GM19463 (cell line): ENCODE data around the gene SERTAD2.

Source experiments
- ATAC-seq: cut with Tn5 transposase; IDR thresholded peaks from one replicate; pipeline ENCODE4 v1.9.1; 2021; ENCODE audit warnings: mild to moderate bottlenecking, moderate library complexity; ENCODE audit not compliant: unreplicated experiment

Gene SERTAD2

DNA sequence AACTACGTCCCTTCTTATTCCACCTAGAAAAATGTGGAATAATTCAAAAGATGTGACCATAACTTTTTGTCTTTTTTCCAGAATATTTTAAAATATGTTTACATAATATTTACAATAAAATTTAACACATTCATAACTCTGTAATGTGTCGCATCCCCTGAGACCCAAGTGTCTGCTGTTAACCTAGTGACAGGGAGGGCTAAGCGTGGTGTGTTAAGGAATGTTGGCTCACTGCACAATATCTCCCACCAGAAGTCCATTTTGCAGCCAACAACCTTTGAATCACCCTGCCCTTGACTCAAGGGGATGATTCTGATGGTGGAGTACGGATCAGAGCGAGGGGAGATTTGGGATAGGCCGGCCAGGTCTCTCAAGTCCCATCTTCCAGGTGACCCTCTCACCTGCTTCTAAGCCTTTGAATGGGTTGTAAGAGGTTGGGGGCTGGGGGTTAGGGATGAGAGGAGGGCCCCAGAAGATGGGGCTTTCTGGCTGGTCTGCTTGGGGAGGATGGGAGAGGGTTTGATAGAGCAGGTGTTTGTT is 43.3 kb downstream of the SERTAD2 start:
- ATAC-seq = no peak

DNA sequence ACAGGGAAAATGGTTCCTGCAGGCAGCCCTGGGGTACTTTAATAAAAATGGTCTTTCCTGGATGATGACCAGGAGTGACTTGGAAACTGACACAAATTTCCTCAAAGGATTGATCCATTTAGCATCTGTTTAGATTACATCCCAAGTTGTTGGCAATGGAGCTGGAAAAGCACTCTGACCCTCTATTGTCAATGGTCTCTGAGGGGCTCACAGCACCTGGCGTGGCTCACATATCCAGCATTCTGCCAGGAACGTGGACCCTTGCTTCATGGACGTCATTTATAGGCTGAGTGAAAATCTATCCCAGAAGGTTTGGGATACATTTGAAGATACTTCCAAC is 43.8 kb downstream of the SERTAD2 start:
- no peak for ATAC-seq

DNA sequence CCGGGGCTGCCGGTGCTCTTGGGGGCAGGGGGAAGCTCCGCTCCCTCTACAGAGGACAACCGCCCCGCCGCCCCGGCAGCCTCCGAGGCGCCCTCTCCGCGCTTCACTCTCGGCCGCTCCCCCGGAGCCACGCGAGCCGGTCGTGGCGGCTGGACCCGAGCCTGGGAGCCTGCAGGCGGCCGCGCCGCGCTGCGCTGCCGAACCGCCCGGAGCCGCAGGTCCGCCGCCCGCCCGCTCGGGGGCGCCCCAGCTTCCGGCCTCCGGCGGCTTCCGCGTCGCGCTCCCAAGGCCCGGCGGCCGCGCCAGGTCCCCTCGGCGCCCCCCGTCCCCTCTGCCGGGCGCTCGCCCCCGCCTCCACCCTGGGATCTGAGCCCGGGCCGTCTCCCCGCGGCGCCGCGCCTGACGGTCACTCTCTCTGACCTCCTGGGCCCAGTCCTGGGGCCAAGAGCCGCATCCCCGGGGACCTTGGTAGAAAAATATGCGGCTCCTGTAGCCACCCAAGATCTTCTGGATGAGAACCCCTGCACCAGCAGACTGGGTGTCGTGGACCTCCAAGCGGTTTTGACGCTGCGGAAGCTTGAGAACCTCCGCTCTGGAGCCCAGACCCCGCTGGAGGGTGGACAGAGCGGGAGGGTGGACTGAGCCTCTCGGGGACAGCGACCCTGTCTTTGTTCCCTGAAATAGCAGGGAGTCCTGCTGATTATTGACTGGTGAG is 44.3 kb downstream of the SERTAD2 start:
- peak; percentile 29 for ATAC-seq

DNA sequence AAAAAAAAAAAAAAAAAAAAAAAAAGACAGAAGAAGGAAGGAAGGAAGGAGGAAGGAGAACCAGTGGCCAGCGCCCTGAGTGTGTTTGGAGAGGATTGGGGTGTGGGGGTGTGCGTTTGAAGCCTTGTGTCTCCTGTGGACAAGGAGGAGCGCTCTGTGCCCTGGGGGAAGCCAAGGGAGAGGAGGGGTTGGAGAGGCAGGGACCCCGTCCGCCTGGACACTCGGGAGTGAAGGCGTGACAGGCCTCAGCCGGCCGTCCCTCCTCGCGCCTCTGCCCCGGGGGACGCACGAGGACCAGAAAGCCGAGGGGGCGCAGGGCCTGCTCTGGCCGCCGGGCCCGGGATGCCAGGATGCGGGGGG is 44.9 kb downstream of the SERTAD2 start:
- ATAC-seq = no peak

DNA sequence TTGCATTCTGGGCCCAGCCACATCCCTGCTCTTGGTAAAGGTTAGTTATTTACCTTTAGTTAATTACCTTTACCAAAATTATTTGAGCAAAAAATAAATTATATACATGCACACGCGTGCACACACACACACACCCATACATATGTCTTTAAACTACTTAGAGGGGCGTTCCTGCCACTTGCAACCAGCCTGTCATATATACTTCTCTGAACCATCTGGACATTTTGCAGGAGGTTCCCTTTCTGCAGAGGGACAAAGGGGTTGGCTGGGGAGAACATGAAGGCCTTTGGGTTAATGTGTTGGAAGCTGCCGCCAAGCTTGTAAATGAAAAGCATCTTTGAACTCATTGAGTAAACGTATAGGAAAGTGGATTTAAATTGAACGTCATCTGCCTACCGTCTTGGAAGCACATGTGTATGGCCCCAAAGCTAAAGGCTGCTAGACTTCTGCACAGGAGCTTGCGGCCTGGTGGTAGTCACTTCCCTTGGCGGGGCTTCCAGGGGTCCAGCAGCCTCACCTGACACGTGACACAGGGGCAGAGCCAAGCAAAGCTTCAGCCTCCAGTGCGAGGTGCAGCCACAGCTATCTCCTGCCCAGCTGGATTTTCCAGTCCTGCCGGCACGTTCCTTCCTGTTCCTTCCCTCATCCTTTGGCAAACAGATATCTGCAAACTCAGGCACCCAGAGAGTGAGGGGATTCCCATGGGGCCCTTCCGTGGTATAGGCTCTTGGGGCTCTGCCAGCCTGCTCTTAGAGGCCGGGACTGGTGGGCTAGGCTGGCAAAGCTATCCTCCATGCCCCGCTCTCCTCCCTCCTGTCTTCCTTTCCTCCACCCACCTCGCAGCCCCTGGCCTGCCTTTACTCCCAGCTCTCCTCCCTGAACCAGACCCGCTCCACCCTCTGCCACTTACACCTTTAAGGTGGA is 46.1 kb downstream of the SERTAD2 start:
- ATAC-seq = no peak

DNA sequence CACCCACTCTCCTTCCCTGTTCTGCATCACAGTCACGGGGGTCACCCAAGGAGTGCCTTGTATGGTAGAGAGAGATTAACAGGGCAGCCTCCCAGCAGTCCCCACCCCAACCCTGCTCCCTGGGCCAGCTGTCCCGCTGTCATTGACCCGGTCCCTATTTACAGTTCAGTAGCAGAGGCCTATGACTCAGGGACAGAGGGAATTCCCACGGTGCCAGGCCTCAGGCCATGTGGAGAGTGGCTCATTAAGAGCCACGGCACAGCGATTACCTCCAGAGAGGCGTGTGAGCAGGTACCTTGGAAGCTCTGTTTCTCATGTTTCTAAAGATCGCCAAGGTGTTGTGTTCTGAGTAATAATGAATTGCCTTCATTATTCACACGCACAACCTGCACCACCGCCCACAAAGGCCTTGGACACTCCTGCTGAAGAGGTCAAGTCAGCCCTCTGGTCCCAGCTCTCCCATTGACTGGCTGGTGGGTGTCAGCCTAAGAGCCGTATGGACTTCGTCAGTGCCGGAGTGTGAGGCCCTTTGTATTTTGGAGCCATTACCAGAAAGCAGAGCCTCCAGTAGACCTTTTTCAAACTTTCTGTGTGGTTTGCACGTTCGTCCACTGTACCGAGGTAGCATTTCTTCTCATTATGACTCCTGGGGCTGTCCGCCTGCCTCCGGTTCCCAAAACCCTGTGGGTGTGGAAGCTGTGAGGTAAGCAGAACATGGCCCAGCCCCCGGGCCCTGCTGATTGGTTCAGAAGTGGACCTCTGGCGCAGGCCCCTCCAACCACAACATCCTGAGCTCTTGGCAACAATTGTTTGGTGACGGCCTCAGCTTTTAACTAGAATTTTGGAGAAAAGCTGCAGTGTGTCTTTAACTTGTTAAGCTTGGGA is 47.0 kb downstream of the SERTAD2 start:
- peak; percentile 78 for ATAC-seq

DNA sequence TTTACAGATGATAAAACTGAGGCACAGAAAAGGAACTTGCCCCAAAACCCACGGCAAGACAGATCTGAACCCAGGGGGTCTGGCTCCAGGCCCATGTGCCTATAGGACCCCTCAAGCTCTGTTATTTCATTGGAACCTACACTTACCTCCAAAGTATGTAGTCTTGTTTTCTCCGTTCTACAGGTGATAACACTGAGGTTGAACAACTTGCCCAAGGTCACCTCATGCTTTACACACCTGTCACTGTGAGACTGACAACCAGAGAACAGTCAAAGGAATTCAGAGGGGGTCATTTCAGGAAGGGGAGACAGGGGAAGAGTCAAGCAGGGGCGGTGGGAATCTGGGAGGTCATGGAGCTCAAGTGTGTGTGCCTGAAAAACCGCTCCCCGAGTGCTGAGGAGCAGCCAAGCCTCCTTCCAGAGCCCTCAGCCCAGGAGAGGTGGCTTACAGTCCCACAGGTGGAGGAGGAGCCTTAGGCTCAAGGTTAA is 47.7 kb downstream of the SERTAD2 start:
- no peak for ATAC-seq

DNA sequence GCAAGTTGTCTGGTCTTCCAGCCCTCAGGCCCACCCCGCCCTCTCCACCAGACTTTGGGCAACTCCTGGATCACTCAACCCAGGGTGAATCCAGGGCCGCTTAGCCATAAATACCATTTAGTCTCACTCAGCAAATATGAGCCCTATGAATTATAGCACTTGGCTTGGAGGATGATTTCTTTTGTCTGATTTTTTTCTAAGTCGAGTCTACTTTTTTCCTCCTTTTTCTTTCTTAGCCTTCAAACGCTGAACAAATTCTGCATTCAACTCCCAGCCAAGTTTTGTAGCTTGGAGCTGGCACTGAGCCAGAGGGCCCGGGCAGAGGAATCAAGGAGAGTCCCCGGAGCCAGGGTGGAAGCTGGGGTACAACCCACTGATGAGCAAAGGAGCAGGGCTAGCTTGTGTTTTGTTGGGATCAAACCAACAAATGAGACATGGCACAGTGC is 48.7 kb downstream of the SERTAD2 start:
- ATAC-seq = no peak

DNA sequence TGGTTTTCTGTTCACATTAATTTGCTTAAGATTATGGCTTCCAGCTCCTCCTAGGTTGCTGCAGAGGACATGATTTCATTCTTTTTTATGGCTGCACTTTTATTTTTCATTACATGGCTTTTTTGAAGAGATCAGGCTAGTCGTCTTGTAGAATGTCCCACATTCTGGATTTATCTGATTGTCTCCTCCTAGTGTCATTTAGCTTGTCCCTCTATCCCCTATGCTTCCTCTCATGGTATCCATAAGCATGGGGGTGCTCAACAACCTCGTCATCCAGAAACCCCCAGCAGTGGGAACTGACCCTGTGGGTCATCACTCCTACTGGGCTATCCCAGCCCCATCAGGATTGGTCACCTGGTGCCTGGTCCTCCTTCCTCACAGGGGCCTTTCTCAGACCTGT is 49.6 kb downstream of the SERTAD2 start:
- ATAC-seq = no peak

DNA sequence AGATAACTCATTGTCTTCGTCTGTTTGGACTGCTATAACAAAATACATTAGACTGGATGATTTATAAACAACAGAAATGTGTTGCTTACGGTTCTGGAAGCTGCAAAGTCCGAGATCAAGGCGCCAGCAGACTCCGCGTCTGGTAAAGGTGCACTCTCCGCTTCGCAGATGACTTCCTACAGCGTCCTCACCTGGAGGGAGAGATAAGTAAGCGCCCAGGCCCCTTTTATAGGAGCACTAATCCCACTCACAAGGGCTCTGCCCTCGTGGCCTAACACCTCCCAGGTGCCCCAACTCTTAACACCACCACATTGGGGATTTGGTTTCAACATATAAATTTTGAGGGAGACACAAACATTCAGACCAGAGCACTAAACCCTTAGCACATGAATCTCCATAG is 51.3 kb downstream of the SERTAD2 start:
- ATAC-seq = no peak

DNA sequence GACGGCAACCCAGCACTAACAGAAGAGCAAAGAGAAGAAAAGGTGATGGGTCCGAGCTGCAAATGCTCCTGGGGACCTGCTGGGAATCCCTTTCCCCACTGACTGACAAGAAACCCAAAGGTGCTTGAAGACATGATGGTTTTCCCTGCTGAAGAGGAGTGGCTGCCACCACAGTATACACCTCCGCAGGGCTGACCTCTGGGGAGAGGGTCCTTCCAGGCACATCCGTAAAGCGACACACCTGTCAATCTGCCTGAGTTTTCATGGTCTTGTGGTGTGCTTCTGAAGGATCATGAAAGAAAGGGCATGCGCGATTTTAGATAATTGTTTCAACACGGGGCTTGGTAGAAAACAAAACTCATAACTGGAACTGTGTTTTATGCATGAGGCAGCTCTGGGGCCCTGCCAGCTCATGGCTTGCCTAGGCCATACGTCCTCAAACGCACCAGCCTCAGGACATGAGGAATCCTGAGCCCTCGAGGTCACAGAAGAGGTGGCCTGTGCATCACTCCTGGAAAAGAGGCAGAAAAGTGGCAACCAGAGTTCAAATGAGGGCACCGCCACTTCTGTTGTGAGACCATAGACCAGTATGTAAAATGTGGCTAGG is 51.8 kb downstream of the SERTAD2 start:
- no peak for ATAC-seq

DNA sequence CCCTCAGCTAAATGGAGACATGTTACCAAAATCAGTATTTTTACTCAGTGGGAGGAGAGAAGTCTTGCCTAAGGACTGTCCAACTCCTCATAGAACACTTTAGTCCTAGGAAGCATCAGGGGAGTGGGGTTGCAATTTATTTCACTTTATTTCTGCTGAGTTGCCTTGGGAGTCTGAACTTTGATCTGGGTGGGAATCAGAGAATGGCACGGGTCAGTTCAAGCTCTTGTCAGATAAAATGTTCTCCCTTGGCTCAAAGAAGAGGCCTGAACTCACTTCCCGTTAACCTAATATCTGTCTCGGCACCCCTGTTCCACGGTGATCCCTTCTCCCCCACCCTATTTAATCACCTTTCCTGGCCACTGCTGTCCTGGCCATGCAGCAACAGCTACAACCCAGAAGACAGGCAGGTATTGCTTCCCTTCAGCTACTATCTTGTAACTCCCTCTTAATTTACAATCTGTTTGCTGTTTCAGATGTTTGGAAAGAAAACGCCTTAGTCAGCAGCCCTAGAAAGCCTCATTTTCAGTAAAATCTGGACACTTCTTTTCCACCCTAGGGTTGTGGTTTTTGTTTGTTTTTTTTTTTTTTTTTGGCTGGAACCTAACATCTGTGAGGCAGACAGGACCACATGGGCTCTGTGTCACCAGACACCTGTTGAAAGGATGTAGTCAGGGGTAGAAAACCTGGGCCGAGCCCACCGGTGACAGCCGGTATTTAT is 52.5 kb downstream of the SERTAD2 start:
- no peak for ATAC-seq

DNA sequence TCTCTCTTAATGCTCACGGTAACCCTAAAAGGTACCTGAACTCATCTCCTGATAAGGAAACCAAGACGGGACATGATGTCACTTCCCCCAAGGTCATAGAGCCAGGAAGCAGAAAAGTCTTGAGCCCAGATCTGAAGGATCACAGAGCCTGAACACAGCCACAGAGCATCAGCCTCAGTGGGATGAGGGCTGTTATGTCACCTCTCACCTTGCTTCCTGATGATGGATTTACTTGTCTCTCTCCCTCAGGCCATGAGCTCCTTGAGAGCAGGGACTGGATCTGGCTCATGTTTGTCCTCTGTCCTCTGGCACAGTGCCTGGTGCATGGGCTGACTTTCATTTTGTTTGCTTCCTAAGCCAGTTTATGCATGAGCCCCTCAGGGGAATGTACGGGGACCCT is 54.2 kb downstream of the SERTAD2 start:
- no peak for ATAC-seq

DNA sequence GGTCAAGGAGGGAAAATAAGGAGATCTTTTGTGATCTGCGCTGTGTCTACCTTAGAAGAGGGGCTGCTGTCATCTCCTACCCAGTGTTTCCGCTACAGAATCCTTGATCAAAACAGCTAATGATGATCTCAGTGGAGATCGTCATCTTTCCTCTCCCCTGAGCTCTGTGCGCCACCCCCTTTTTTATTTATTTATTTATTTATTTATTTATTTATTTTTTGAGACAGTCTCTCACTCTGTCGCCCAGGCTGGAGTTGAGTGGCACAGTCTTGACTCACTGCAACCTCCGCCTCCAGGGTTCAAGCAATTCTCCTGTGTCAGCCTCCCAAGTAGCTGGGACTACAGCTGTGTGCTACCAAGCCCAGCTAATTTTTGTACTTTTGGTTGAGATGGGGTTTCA is 55.5 kb downstream of the SERTAD2 start:
- no peak for ATAC-seq

DNA sequence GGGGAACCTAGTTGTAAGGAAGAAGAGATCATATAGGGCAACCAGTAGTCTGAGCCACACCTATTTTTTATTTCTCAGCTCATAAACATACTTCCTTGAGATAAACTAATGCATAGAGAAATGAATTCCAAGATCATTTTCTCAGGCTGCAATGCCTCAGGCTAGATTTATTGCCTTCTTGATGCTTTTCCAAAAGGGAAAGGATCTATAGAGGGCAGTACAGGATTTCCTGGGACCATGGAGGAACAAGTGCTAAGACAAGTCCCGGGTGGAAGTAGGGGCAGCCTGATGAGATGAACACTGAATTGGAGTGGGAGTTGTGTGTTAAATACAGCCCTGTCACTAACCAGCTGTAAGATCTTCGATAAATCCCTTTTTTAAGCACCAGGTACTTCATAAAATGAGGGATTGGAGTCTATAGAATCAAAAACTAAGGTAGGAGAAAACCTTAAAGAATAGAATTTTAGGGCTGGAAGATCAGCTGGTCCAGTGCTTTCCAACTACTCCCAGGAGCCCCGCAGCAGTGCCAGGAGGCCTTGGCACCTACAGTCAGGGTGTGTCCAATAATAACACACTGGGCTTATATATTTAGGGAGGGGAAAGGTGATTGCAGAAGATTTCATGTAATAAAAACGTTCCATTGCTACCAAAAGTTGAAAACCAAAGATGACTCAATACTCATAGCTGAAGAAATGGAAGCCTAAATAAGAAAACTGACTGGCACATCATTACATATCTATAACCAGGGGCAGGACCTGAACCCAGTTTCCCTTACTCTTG is 58.1 kb downstream of the SERTAD2 start:
- ATAC-seq = no peak

DNA sequence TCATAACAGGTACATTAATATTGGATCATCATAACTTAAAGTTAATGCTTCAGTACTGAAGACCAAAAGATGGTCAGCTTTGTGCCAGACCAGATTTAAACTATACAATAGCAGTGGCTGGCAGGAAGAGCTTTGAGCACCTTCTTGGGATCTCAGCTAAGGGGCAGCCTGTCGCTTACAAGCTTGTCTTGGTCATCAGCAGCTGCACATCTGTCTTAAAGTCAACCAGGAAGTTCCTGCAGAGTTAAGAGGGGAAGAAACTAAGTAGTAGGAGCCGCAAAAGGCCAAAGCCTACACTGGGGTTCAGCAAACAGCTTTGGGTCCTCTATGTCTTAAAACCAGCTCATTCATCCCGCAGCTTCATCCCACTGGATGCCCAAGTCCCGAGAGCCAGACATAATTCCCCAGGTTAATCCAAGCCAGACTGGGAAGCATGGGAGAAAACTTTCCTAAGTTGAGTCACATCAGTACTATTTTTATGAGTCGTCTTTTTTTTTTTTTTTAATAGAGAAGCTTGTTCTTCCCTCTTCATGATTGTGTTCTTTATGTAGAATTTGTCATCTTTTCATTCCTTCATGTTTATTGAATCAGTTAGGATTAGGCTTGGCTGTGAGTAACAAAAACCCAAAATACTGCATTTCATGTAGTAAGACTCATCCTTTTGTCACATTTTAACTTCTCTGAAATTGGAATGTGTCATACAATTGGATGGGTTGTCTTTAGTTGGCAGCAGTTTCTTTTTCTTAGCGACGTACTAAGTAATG is 59.3 kb downstream of the SERTAD2 start:
- no peak for ATAC-seq

DNA sequence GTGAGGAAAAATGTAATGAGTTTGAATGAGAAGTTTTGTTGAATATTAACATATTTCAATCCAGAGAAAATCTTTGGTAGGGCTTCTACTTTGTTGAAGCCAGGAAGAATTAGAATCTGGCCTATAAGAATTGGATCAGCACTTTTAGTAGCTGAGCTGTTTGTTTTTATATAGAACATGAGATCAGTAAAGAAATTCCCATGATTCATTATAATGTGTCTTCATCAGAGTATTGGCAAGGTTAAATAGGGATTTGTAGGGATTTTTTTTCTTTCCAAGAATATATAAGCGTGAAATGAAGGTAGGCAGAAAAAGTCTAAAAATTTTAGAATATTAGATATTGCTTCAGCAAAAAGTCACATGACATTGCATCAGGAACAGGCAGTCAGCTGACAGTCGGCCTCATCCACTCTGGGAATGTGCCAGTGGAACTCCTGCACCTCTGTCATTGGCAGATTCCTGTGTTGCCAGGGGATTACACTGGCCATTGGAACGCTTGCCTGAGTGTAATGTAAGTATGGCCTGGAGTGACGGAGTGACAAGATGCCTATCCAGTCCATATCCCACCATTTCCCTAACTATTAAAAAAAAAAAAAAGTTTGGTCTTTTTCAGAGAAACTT is 60.6 kb downstream of the SERTAD2 start:
- no peak for ATAC-seq

DNA sequence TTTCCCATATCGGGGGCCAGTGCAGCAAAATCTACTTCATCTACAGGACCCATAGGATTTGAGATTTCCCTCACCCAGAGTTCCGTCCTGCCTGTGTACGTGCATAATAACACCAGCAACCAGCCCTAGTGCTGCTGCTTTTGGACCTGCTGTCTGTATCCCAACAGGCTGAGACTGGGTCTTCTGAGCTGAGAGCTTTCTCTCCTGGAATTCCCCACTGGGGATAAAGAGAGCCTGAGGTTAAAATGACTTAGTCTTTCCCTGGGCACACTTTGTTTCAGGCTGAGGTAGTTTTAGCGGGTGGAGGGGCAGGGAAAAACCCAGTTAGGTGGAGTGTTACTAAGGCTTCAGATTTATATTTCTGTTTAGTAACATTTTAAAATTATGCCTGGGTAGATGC is 62.5 kb downstream of the SERTAD2 start:
- peak; percentile 68 for ATAC-seq
